Activated CD4-positive, alpha-beta T cell treated with anti-CD3 and anti-CD28 coated beads, Interleukin-2, amount 50 U/mL, for 1 hour (primary cell): ENCODE results near the gene MACF1.
"Not testable (repeated sequence)": the region's sequence is repeated elsewhere in the genome, so short reads cannot be mapped to it uniquely, and the experiment has no call there.

Experiments
- DNase-seq: peaks from one replicate; pipeline ENCODE4 v3.0.0-alpha.2; 2020

MACF1 gene

GRCh38 chr1:39473324-39473723 lies 268.8 kb downstream of the MACF1 start:
- DNase-seq: no peak

GRCh38 chr1:39474810-39475209 lies 270.3 kb downstream of the MACF1 start:
- no peak for DNase-seq

GRCh38 chr1:39475551-39475950 lies 271.1 kb downstream of the MACF1 start:
- not testable (repeated sequence) for DNase-seq

GRCh38 chr1:39478126-39478915 lies 273.8 kb downstream of the MACF1 start:
- no peak for DNase-seq

GRCh38 chr1:39481289-39481688 lies 276.8 kb downstream of the MACF1 start:
- DNase-seq: no peak

GRCh38 chr1:39483276-39483675 lies 278.8 kb downstream of the MACF1 start:
- DNase-seq: no peak

GRCh38 chr1:39484564-39484963 lies 280.1 kb downstream of the MACF1 start:
- DNase-seq: no peak

- no peak for DNase-seq
Observed at GRCh38 chr1:39485046-39485803, 280.7 kb downstream of the MACF1 start.

GRCh38 chr1:39488012-39488545 lies 283.6 kb downstream of the MACF1 start:
- DNase-seq: no peak

- DNase-seq: no peak
Observed at GRCh38 chr1:39488793-39489566, 284.5 kb downstream of the MACF1 start.

- no peak for DNase-seq
Observed at GRCh38 chr1:39489567-39490239, 285.2 kb downstream of the MACF1 start.

GRCh38 chr1:39490596-39491145 lies 286.2 kb downstream of the MACF1 start:
- no peak for DNase-seq

- peak; percentile 75 for DNase-seq
Observed at GRCh38 chr1:39491146-39491921, 286.8 kb downstream of the MACF1 start, which contains the start of gene BMP8A. TSS of gene BMP8A (plus strand) at chr1:39491636. CDS start at chr1:39491992, 356 bp downstream.

GRCh38 chr1:39492118-39493042 lies 287.9 kb downstream of the MACF1 start:
- not testable (repeated sequence) for DNase-seq

GRCh38 chr1:39493043-39493810 lies 288.7 kb downstream of the MACF1 start:
- not testable (repeated sequence) for DNase-seq

GRCh38 chr1:39494671-39495410 lies 290.3 kb downstream of the MACF1 start:
- no peak for DNase-seq

- DNase-seq: not testable (repeated sequence)
Observed at GRCh38 chr1:39496520-39496919, 292.0 kb downstream of the MACF1 start.

- no peak for DNase-seq
Observed at GRCh38 chr1:39497585-39497984, 293.1 kb downstream of the MACF1 start.
